Measurements from ENCODE around the gene NTRK3.

DNA sequence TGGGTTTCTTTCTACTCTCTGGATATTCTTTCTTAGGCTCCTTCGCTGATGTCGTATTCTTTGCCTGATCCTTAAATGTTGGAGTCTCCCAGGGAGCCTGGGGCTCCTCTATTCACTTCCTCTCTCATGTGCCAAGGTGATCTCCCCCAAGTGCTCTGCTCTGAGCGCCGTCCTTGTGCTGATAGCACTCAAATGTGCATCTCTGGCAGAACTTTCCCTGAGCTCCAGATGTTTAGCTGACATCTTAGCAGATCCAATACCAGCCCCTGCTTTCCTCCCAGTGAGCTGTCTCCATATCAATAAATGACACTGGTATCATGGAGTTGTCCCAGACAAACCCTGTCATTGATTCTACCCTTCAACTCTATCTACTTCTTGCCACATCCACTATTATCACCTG, 62.4 kb downstream of the NTRK3 start:
- TF ChIP-seq, protein P1, sequence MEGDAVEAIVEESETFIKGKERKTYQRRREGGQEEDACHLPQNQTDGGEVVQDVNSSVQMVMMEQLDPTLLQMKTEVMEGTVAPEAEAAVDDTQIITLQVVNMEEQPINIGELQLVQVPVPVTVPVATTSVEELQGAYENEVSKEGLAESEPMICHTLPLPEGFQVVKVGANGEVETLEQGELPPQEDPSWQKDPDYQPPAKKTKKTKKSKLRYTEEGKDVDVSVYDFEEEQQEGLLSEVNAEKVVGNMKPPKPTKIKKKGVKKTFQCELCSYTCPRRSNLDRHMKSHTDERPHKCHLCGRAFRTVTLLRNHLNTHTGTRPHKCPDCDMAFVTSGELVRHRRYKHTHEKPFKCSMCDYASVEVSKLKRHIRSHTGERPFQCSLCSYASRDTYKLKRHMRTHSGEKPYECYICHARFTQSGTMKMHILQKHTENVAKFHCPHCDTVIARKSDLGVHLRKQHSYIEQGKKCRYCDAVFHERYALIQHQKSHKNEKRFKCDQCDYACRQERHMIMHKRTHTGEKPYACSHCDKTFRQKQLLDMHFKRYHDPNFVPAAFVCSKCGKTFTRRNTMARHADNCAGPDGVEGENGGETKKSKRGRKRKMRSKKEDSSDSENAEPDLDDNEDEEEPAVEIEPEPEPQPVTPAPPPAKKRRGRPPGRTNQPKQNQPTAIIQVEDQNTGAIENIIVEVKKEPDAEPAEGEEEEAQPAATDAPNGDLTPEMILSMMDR (IDR thresholded peaks at IDR 0.05; ENCODE audit: poor library complexity, severe bottlenecking), result no peak
- TF ChIP-seq SMC3 (conservative IDR thresholded peaks at IDR 0.05; ENCODE audit: poor library complexity) (no peak), EP300 (conservative IDR thresholded peaks at IDR 0.05; ENCODE audit: poor library complexity, severe bottlenecking) (no peak), POLR2AphosphoS5 (IDR thresholded peaks at IDR 0.05) (no peak), RAD21 (conservative IDR thresholded peaks at IDR 0.05) (no peak), MXI1 (conservative IDR thresholded peaks at IDR 0.05; ENCODE audit: poor library complexity, severe bottlenecking) (no peak), EZH2 (IDR thresholded peaks at IDR 0.05; ENCODE audit: borderline replicate concordance, insufficient read depth, low read length, poor library complexity, severe bottlenecking) (no peak)
- TF ChIP-seq, protein P2, sequence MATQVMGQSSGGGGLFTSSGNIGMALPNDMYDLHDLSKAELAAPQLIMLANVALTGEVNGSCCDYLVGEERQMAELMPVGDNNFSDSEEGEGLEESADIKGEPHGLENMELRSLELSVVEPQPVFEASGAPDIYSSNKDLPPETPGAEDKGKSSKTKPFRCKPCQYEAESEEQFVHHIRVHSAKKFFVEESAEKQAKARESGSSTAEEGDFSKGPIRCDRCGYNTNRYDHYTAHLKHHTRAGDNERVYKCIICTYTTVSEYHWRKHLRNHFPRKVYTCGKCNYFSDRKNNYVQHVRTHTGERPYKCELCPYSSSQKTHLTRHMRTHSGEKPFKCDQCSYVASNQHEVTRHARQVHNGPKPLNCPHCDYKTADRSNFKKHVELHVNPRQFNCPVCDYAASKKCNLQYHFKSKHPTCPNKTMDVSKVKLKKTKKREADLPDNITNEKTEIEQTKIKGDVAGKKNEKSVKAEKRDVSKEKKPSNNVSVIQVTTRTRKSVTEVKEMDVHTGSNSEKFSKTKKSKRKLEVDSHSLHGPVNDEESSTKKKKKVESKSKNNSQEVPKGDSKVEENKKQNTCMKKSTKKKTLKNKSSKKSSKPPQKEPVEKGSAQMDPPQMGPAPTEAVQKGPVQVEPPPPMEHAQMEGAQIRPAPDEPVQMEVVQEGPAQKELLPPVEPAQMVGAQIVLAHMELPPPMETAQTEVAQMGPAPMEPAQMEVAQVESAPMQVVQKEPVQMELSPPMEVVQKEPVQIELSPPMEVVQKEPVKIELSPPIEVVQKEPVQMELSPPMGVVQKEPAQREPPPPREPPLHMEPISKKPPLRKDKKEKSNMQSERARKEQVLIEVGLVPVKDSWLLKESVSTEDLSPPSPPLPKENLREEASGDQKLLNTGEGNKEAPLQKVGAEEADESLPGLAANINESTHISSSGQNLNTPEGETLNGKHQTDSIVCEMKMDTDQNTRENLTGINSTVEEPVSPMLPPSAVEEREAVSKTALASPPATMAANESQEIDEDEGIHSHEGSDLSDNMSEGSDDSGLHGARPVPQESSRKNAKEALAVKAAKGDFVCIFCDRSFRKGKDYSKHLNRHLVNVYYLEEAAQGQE (IDR thresholded peaks at IDR 0.05; ENCODE audit: borderline replicate concordance), result no peak

Measured in neural cell (in vitro differentiated cells).